ENCODE measurements around the gene REG3G.
"Not testable (repeated sequence)": the region's sequence is repeated elsewhere in the genome, so short reads cannot be mapped to it uniquely, and the experiment has no call there.

REG3G gene

GRCh38 chr2:79026061-79026460 is 559 bp downstream of the REG3G start:
- FAIRE-seq, result no peak

- FAIRE-seq, result no peak
Measured at GRCh38 chr2:79039944-79040343, 14.4 kb downstream of the REG3G start.

GRCh38 chr2:79041032-79041448 is 15.5 kb downstream of the REG3G start:
- FAIRE-seq, result no peak

DNA sequence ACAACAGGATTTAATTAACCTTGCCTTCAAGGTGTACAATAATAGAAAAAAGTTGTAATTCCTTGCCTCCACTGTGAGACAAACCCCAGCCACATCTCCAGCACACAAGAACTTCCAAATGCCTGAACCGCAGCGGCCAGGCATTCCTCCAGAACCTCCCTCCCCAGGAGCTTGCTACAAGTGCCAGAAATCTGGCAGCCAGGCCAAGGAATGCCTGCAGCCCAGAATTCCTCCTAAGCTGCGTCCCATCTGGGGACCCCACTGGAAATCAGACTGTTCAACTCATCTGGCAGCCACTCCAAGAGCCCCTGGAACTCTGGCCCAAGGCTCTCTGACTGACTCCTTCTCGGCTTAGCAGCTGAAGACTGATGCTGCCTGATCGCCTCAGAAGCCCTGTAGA is 28.0 kb downstream of the REG3G start:
- not testable (repeated sequence) for FAIRE-seq

DNA sequence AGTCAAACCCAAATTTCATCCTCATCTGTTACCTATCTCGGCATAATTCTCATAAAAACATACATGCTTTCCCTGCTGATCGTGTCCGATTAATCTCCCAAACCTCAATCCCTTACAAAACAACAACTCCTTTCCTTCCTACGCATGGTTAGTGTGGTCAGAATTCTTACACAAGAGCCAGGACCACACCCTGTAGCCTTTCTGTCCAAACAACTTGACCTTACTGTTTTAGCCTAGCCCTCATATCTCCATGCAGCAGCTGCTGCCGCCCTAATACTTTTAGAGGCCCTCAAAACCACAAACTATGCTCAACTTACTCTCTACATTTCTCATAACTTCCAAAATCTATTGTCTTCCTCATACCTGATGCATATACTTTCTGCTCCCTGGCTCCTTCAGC is 29.3 kb downstream of the REG3G start:
- not testable (repeated sequence) for FAIRE-seq

- FAIRE-seq, result no peak
Measured at GRCh38 chr2:79065201-79065600, 39.7 kb downstream of the REG3G start.

DNA sequence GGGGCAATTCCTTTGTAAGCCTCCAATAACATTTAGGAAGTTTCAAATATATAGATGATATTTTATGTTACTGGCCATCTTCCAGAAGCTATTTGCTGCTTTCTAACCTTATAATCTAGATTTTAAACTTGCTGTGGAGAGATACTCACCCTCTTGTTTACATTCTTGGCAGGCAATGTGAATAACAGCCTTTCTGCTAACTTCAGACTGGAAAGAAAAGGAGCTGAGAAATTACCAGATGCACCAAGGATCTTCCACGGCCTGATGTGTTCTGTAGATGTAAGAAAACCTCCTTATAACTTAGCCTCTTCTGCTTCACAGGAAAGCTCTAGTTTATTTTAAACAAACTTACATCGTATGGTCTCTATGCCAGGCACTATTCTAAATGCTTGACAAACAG is 45.6 kb downstream of the REG3G start:
- FAIRE-seq, result no peak
